LNCaP clone FGC (cell line): Measurements from ENCODE around the gene GDAP2.
A peak's percentile ranks its signal among the peaks of the same experiment; 100 is the strongest.

ENCODE experiments used
- DNase-seq: peaks from one replicate; pipeline ENCODE4 v3.0.0-alpha.2; 2011; ENCODE audit warnings: low read depth
- H3K4me3 ChIP-seq: 2 replicates; pipeline ENCODE4 v1.5.1; 2011; ENCODE audit warnings: mild to moderate bottlenecking, low read depth, low read length, control low read depth
- TF ChIP-seq, protein P1 (sequence below): IDR thresholded peaks from 2 replicates; pipeline ENCODE4 v1.5.1; 2012; ENCODE audit warnings: mild to moderate bottlenecking; ENCODE audit not compliant: control insufficient read depth, insufficient read depth; ENCODE audit errors: extremely low read depth

The GDAP2 gene

DNA sequence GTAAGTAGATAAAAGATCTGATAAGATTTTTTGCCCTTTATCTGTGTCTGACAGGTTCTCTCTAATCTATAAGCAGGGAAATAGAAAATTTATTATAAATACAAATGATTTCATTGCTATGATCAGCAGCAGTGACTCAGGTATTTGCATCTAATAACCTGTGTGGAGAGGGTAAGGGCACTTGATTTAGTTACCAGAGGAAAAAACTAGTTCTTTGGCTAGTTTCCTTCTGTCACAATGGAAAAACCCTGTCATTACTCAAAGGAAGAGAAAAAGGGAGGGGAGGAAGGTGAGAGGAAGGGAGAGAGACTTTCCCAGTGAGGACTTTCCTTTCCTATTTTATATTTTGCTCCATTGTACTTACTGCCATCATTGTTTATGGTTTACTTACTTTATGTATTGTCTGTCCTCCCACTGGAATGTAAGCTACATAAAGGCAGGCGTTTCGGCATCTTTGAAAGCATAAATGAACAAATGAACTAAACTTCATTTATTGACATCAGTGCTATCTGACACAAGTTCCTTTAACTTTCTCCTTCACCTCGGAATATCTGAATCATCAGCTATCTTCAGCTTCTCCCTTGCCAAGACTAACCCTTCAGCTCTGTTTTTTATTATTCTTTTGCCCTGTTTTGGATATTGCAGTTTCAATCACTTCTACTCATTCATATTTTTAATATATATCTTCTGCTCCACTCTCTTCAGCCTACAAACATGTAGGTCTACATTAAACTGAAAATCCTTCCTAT is 35.0 kb upstream of the GDAP2 start:
- DNase-seq = no peak
- TF ChIP-seq, protein P1, sequence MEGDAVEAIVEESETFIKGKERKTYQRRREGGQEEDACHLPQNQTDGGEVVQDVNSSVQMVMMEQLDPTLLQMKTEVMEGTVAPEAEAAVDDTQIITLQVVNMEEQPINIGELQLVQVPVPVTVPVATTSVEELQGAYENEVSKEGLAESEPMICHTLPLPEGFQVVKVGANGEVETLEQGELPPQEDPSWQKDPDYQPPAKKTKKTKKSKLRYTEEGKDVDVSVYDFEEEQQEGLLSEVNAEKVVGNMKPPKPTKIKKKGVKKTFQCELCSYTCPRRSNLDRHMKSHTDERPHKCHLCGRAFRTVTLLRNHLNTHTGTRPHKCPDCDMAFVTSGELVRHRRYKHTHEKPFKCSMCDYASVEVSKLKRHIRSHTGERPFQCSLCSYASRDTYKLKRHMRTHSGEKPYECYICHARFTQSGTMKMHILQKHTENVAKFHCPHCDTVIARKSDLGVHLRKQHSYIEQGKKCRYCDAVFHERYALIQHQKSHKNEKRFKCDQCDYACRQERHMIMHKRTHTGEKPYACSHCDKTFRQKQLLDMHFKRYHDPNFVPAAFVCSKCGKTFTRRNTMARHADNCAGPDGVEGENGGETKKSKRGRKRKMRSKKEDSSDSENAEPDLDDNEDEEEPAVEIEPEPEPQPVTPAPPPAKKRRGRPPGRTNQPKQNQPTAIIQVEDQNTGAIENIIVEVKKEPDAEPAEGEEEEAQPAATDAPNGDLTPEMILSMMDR = no peak
- H3K4me3 ChIP-seq = no peak overlapping the region

DNA sequence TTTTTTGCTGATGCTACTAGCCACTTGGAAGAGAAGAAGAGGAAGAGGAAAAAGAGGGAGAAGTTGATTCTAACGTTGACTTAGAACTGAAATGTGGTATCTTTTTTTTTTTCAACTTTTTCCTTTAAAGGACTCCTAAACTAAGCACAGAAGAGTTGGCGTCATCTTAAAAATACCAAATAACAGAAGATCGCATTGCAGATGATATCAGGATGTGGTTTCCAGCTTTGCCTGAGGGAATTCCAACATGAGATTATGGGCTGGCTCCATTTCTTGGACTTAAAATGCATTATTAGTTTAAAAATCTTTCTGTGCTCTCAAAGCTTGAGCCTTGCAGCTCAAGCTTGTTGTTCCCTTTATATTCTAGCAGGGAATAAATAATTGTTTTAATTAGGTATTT is 29.9 kb upstream of the GDAP2 start:
- TF ChIP-seq, protein P1 = no peak
- H3K4me3 ChIP-seq = no peak overlapping the region
- DNase-seq = no peak

DNA sequence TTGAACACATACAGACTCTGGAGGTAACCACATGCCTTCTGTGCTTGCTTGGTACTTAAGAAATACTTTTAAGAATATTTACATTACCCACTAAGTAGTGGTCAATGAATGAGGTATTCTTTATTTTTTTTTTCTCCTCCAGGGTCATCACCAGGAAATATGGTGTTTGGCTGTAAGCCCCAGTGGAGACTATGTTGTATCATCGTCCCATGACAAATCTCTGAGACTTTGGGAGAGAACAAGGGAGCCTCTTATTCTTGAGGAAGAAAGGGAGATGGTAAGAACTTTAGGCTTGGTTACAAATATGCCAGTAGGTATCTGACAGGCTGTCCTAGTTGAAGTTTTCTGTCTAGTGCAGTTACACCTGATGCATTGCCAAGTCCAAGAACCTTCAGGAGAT is 23.0 kb upstream of the GDAP2 start:
- TF ChIP-seq, protein P1 = no peak
- no peak overlapping the region for H3K4me3 ChIP-seq
- DNase-seq = no peak

DNA sequence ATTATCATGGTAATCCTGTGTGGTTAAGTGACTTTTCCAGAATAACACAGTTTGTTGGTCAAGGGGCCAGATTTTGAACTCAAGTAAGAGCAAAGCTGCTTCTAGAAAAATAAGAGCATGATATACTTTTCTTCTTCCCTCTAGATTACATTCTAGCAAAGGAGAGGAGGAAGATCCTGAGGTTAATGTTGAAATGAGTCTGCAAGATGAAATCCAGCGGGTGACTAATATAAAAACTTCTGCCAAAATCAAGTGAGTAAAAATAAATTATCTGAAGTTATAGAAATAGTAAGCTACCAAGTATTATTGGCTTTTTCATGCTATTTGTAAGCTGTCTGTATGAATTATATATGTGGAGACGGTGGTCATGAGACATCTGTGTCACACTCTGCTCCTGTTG is 12.9 kb upstream of the GDAP2 start:
- no peak for DNase-seq
- TF ChIP-seq, protein P1 = no peak
- H3K4me3 ChIP-seq = no peak overlapping the region

DNA sequence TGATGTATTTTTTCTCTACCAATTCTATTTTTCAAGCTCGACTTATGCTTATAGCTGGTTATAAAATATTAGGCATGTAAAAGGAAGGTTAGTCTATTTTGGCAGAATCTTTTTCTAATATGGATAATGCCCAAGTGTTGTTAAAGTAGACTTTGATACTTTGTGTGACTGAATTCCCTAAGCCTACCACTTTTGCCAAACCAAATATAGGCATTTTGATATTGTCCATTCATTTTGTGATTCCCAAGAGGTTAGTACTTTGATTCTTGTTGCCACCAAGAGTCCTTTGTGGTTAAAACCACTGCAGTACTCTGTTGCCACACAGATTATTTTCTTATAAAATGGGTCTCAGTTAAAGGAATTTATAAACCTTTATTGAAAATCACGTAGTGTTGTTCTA is 4.3 kb upstream of the GDAP2 start:
- no peak for DNase-seq
- TF ChIP-seq, protein P1 = no peak
- no peak overlapping the region for H3K4me3 ChIP-seq

DNA sequence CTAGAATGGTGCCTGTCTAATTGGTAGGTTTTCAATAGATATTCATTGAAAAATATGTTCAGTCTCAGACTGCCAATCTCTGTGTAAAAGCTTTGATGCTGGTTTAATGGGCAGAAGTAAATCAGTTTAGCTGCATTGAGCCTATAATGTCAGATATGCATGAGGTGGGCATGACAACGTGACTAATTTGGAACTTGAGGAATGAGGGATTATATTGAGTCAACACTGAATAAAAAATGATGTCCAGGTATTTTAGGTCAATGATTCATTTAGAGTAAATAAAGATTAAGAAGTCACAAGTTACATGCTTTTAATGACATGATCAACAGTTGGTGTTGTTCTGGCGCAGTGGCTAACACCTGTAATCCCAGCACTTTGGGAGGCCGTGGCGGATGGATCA is 3.2 kb upstream of the GDAP2 start:
- TF ChIP-seq, protein P1 = no peak
- no peak overlapping the region for H3K4me3 ChIP-seq
- DNase-seq = no peak

DNA sequence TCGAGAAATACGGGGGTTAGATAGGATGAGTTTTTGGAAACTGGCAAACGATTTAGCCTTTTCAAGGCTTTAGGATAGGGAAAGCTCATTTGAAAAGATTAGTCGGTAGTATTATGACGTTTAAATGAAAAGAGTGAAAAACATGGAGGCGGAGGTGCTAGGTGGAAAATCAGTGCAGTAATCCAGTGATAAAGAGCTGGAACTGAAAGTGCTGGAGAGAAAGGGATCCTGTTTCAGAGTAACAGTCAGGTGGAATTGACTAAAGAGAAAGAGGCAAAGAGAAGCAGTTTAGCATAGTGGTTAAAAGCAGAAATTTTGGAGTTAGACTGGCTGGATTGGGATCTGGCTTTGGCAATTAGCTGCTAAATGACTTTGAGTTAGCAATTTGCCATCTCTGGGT is 1.1 kb upstream of the GDAP2 start:
- DNase-seq = no peak
- H3K4me3 ChIP-seq = peak overlapping the region; percentile 99
- TF ChIP-seq, protein P1 = no peak
